OCI-LY7 (cell line): Measurements from ENCODE around the gene TACR1.

Source experiments
- CTCF ChIP-seq: fragments of 200-600 bp; sonication (generic); conservative IDR thresholded peaks from 2 replicates; pipeline ENCODE4 v1.5.1; 2014; ENCODE audit warnings: mild to moderate bottlenecking, antibody characterized with exemption, low read length, moderate library complexity, mixed read lengths
- EZH2phosphoT487 ChIP-seq: fragments of 200-600 bp; sonication (generic); IDR thresholded peaks from 2 replicates; pipeline ENCODE4 v1.6.1; 2018; ENCODE audit warnings: low read depth, borderline replicate concordance, mild to moderate bottlenecking, mixed run types, antibody characterized with exemption, low read length, moderate library complexity, mixed read lengths

DNA sequence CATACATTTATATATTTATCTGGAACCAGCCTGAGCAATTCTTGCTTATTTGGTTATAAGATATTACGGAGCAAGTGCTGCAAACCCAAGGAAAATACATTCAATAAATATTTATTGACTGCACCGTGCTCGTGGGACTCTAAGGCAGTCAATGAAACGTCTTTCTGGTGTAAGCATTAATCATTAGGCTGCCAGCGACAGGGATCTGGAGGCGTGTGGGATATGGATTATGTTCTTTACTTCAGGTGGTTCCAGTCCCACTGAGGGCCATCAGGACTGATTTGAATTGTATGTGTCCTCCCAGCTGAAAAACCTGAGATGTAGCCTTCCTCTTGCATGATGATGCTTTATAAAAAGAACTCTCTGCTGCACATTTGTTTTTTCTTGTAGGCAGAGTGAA lies 75.4 kb downstream of the TACR1 start:
- TF ChIP-seq CTCF (no peak), EZH2phosphoT487 (no peak)
